GM23338 (cell line): ENCODE results near the gene MRPS34. TPM values are rescaled to one million over a fixed set of nuclear protein-coding genes. Genes with fewer than 3 reads are reported as not detected.

Experiments
- CREB1 ChIP-seq: fragments of 250-450 bp; sonication (Bioruptor Pico); IDR thresholded peaks from 2 replicates; pipeline ENCODE4 v1.5.0; 2020; ENCODE audit warnings: low read depth, mild to moderate bottlenecking, moderate library complexity
- EZH2 ChIP-seq: fragments of 200-600 bp; sonication (generic); IDR thresholded peaks from one replicate; pipeline ENCODE4 v1.8.0; 2017; ENCODE audit warnings: antibody characterized with exemption, mild to moderate bottlenecking, low read depth; ENCODE audit not compliant: unreplicated experiment
- EZH2phosphoT487 ChIP-seq: fragments of 200-600 bp; sonication (generic); IDR thresholded peaks from one replicate; pipeline ENCODE4 v1.8.1; 2018; ENCODE audit warnings: antibody characterized with exemption; ENCODE audit not compliant: unreplicated experiment
- JUNB ChIP-seq: IDR thresholded peaks from one replicate; pipeline ENCODE4 v1.6.1; 2016; ENCODE audit warnings: antibody characterized with exemption; ENCODE audit not compliant: unreplicated experiment
- NANOG ChIP-seq: IDR thresholded peaks from 2 replicates; pipeline ENCODE4 v1.6.1; 2016; ENCODE audit warnings: antibody characterized with exemption, borderline replicate concordance
- ZNF331 ChIP-seq: fragments of 250-450 bp; sonication (Bioruptor Pico); IDR thresholded peaks from 2 replicates; pipeline ENCODE4 v1.5.0; 2020; ENCODE audit warnings: low read depth, mild to moderate bottlenecking, moderate library complexity
- polyA plus RNA-seq: library from polyadenylated mRNA; unstranded; fragments of >200 nt; fragmentation: Nextera tagmentation; extraction: Ambion mirVana; gene quantifications from 2 replicates; pipeline ENCODE4 v1.2.1, GENCODE V29; 2016
- total RNA-seq: library from RNA; depleted of rRNA; stranded (reverse); fragments of >200 nt; shearing (Covaris generic); gene quantifications from 2 replicates; pipeline ENCODE4 v1.2.3, GENCODE V29; 2014
- TF ChIP-seq, protein P1 (sequence below): fragments of 250-450 bp; sonication (Bioruptor Pico); IDR thresholded peaks from 2 replicates; pipeline ENCODE4 v1.5.0; 2020; ENCODE audit warnings: mild to moderate bottlenecking, moderate library complexity
- TF ChIP-seq, protein P2 (sequence below): IDR thresholded peaks from 2 replicates; pipeline ENCODE4 v1.6.1; 2016; ENCODE audit warnings: antibody characterized with exemption
- TF ChIP-seq, protein P3 (sequence below): IDR thresholded peaks from one replicate; pipeline ENCODE4 v1.6.1; 2018; ENCODE audit warnings: antibody characterized with exemption; ENCODE audit not compliant: unreplicated experiment
- TF ChIP-seq, protein P4 (sequence below), 2 experiments: fragments of 200-600 bp in 1 of 2; sonication (generic) in 1 of 2; conservative IDR thresholded peaks; 2 replicates each; pipeline versions ENCODE4 v1.5.1 to v1.6.1; 2016 to 2017; ENCODE audit warnings: antibody characterized with exemption in 2 of 2, low read depth in 2 of 2, mild to moderate bottlenecking in 2 of 2, moderate library complexity in 1 of 2

MRPS34 gene
- total and polyA plus RNA-seq, 2 experiments from 2014 or later, result 248 to 391 TPM

DNA sequence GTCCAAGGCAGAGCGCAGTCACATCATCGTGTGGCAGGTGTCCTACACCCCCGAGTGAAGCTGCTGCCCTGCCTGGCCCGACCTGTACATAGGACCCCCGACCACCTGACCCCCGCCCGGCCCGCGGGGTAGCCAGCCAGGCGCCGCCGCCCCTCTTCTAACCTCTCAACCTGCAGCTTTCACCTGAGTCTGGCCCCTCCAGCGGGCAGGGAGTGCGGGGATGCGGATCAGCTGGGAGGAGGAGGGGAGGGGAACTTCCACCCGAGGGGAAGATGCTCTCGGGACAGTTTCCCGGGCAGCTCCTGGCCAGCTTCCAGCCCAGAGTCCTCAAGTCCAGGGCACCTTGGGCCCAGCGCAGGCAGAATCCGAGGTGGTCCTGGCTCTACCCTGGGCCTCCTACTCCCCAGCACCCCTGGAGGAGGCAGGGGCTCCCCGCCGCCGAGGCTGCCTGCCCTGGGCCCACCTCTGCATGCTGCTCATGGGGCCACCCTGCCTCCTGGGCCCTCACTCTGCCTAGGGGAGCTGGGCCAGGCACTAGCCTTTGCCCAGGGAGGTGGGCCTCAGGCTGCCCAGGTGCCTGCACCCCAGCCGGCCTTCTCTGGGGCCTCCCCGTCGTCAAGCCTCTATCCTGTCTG lies 4.0 kb downstream of the MRPS34 start (continued):
- TF ChIP-seq, protein P1, sequence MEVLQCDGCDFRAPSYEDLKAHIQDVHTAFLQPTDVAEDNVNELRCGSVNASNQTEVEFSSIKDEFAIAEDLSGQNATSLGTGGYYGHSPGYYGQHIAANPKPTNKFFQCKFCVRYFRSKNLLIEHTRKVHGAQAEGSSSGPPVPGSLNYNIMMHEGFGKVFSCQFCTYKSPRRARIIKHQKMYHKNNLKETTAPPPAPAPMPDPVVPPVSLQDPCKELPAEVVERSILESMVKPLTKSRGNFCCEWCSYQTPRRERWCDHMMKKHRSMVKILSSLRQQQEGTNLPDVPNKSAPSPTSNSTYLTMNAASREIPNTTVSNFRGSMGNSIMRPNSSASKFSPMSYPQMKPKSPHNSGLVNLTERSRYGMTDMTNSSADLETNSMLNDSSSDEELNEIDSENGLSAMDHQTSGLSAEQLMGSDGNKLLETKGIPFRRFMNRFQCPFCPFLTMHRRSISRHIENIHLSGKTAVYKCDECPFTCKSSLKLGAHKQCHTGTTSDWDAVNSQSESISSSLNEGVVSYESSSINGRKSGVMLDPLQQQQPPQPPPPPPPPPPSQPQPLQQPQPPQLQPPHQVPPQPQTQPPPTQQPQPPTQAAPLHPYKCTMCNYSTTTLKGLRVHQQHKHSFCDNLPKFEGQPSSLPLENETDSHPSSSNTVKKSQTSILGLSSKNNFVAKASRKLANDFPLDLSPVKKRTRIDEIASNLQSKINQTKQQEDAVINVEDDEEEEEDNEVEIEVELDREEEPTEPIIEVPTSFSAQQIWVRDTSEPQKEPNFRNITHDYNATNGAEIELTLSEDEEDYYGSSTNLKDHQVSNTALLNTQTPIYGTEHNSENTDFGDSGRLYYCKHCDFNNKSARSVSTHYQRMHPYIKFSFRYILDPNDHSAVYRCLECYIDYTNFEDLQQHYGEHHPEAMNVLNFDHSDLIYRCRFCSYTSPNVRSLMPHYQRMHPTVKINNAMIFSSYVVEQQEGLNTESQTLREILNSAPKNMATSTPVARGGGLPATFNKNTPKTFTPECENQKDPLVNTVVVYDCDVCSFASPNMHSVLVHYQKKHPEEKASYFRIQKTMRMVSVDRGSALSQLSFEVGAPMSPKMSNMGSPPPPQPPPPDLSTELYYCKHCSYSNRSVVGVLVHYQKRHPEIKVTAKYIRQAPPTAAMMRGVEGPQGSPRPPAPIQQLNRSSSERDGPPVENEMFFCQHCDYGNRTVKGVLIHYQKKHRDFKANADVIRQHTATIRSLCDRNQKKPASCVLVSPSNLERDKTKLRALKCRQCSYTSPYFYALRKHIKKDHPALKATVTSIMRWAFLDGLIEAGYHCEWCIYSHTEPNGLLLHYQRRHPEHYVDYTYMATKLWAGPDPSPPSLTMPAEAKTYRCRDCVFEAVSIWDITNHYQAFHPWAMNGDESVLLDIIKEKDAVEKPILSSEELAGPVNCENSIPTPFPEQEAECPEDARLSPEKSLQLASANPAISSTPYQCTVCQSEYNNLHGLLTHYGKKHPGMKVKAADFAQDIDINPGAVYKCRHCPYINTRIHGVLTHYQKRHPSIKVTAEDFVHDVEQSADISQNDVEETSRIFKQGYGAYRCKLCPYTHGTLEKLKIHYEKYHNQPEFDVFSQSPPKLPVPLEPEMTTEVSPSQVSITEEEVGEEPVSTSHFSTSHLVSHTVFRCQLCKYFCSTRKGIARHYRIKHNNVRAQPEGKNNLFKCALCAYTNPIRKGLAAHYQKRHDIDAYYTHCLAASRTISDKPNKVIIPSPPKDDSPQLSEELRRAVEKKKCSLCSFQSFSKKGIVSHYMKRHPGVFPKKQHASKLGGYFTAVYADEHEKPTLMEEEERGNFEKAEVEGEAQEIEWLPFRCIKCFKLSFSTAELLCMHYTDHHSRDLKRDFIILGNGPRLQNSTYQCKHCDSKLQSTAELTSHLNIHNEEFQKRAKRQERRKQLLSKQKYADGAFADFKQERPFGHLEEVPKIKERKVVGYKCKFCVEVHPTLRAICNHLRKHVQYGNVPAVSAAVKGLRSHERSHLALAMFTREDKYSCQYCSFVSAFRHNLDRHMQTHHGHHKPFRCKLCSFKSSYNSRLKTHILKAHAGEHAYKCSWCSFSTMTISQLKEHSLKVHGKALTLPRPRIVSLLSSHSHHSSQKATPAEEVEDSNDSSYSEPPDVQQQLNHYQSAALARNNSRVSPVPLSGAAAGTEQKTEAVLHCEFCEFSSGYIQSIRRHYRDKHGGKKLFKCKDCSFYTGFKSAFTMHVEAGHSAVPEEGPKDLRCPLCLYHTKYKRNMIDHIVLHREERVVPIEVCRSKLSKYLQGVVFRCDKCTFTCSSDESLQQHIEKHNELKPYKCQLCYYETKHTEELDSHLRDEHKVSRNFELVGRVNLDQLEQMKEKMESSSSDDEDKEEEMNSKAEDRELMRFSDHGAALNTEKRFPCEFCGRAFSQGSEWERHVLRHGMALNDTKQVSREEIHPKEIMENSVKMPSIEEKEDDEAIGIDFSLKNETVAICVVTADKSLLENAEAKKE (CRISPR knock-in tag), result no peak
- TF ChIP-seq JUNB, result no peak
- no peak for TF ChIP-seq EZH2
- TF ChIP-seq, protein P2, sequence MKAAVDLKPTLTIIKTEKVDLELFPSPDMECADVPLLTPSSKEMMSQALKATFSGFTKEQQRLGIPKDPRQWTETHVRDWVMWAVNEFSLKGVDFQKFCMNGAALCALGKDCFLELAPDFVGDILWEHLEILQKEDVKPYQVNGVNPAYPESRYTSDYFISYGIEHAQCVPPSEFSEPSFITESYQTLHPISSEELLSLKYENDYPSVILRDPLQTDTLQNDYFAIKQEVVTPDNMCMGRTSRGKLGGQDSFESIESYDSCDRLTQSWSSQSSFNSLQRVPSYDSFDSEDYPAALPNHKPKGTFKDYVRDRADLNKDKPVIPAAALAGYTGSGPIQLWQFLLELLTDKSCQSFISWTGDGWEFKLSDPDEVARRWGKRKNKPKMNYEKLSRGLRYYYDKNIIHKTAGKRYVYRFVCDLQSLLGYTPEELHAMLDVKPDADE, result no peak
- TF ChIP-seq ZNF331 (CRISPR knock-in tag), result no peak
- no peak for TF ChIP-seq EZH2phosphoT487
- no peak for TF ChIP-seq NANOG
- TF ChIP-seq CREB1 (CRISPR knock-in tag), result no peak
- TF ChIP-seq, protein P3, sequence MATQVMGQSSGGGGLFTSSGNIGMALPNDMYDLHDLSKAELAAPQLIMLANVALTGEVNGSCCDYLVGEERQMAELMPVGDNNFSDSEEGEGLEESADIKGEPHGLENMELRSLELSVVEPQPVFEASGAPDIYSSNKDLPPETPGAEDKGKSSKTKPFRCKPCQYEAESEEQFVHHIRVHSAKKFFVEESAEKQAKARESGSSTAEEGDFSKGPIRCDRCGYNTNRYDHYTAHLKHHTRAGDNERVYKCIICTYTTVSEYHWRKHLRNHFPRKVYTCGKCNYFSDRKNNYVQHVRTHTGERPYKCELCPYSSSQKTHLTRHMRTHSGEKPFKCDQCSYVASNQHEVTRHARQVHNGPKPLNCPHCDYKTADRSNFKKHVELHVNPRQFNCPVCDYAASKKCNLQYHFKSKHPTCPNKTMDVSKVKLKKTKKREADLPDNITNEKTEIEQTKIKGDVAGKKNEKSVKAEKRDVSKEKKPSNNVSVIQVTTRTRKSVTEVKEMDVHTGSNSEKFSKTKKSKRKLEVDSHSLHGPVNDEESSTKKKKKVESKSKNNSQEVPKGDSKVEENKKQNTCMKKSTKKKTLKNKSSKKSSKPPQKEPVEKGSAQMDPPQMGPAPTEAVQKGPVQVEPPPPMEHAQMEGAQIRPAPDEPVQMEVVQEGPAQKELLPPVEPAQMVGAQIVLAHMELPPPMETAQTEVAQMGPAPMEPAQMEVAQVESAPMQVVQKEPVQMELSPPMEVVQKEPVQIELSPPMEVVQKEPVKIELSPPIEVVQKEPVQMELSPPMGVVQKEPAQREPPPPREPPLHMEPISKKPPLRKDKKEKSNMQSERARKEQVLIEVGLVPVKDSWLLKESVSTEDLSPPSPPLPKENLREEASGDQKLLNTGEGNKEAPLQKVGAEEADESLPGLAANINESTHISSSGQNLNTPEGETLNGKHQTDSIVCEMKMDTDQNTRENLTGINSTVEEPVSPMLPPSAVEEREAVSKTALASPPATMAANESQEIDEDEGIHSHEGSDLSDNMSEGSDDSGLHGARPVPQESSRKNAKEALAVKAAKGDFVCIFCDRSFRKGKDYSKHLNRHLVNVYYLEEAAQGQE, result no peak
- TF ChIP-seq, protein P4, sequence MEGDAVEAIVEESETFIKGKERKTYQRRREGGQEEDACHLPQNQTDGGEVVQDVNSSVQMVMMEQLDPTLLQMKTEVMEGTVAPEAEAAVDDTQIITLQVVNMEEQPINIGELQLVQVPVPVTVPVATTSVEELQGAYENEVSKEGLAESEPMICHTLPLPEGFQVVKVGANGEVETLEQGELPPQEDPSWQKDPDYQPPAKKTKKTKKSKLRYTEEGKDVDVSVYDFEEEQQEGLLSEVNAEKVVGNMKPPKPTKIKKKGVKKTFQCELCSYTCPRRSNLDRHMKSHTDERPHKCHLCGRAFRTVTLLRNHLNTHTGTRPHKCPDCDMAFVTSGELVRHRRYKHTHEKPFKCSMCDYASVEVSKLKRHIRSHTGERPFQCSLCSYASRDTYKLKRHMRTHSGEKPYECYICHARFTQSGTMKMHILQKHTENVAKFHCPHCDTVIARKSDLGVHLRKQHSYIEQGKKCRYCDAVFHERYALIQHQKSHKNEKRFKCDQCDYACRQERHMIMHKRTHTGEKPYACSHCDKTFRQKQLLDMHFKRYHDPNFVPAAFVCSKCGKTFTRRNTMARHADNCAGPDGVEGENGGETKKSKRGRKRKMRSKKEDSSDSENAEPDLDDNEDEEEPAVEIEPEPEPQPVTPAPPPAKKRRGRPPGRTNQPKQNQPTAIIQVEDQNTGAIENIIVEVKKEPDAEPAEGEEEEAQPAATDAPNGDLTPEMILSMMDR (conservative IDR thresholded peaks at IDR 0.05; ENCODE audit: low read depth in 2 of 2), result no peak
